Cardiac atrium fibroblast (primary cell): Measurements from ENCODE around the gene ISCA2. TPM values are rescaled to one million over a fixed set of nuclear protein-coding genes. Genes with fewer than 3 reads are reported as not detected.

ENCODE experiments used
- total RNA-seq: library from RNA; depleted of rRNA; stranded (reverse); fragments of >200 nt; gene quantifications from 2 replicates; pipeline ENCODE4 v1.2.3, GENCODE V29; 2015

Gene ISCA2, protein sequence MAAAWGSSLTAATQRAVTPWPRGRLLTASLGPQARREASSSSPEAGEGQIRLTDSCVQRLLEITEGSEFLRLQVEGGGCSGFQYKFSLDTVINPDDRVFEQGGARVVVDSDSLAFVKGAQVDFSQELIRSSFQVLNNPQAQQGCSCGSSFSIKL
- total RNA-seq = 9.9 and 11.5 TPM in 2 replicates

DNA sequence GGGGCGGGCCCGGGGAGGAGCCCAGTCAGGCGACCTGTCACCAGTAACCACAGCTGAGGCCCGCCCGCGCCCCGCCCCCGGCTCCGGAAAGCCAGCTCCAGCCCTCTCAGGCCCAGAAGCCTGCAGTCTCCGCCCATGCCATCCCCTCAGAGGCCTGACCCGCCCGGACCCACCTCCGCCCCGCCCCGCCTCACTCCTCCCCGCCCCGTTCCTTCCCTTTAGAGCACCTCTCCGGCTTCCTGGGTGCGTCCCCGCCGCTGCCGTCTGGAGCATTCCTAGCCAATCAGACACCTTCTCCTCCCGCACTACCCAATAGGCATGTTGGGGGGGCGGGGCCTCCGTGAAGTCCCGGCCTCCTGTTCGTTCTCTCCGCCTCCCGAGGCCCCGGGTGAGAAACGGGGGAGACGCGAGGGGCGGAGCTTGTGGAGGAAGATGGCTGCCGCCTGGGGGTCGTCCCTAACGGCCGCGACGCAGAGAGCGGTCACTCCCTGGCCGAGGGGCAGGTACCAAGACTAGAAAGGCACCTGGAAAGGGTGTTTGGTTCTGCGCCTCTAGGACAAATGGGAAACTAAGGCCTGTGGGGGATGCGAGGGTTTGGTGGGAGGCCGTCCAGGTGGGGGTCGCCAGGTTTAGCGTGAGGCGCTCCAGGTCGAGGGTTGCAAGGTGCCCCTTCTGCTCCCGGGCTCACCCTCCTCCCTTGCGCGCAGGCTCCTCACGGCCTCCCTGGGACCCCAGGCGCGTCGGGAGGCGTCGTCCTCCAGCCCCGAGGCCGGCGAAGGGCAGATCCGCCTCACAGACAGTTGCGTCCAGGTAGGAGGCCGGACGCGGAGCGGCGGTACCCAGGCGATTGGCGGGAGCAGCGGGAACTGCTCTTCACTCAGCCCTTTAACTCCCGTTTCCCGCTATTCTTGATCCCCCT, at the start of gene ISCA2:
ISCA2 (plus strand) TSS at position 423 of the 919 bp plus-strand sequence; CDS start at position 433, 10 bp downstream.

DNA sequence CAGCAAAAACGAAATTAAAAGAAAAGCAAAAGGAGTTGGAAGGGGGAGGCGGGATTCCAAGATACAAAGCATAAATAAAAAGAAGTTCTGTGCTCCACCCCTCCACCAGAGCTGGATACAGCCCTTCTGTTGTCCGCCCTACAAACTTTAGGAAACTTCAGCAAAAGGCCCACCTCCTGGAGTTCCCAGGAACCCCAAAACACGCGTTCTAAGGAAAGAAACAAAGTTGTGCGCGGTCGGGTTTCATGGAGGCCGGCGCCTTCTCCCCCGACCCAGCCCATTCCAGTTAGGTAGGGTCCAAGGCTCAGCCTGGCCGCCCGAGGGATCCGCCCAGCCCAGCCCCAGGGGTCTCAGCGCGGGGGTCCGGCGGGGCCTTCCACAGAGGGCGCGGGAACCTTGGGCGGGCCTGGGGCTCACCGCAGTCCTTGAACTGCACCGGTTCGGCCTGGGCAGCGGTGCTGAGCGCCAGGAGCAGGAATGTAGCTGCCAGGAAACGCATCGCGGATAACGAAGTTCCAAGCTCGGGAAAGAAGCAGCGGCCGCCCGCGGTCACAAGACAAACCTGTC, 706 bp upstream of the ISCA2 start, which contains the start of gene NPC2:
NPC2 (minus strand) TSS at position 530 of the 567 bp plus-strand sequence; CDS start at position 499, 31 bp downstream.

Other genes with a start within 250 kb of the ISCA2 start
- 17.7 and 39.5 TPM in 2 replicates for gene ABCD4, start 190.8 kb upstream of the ISCA2 start, total RNA-seq
- gene VRTN, start 145.3 kb upstream of the ISCA2 start, total RNA-seq = not detected in 2 replicates
- gene SYNDIG1L, start 67.6 kb upstream of the ISCA2 start, total RNA-seq = not detected in 2 replicates
- 363 and 374 TPM in 2 replicates for gene NPC2, start 460 bp upstream of the ISCA2 start, total RNA-seq
- gene LTBP2, start 118.5 kb downstream of the ISCA2 start, total RNA-seq = 27.1 and 31.6 TPM in 2 replicates
- gene AREL1, start 219.3 kb downstream of the ISCA2 start, total RNA-seq = 30.1 and 31.6 TPM in 2 replicates
- 8.1 and 17.3 TPM in 2 replicates for gene FCF1, start 219.4 kb downstream of the ISCA2 start, total RNA-seq